ENCODE data around the gene SLC16A13.
"Not testable (repeated sequence)": the region's sequence is repeated elsewhere in the genome, so short reads cannot be mapped to it uniquely, and the experiment has no call there.

SLC16A13 gene

GRCh38 chr17:7046127-7046724 lies 10.4 kb downstream of the SLC16A13 start:
- no peak overlapping the region for H3K9ac ChIP-seq
- H3K4me2 ChIP-seq = peak overlapping the region; percentile 48
- no peaks in the 10 kb centered on the region for H3K27me3 ChIP-seq (ENCODE audit: insufficient read depth, low read depth)
- no peaks in the 10 kb centered on the region for H3K4me1 ChIP-seq (ENCODE audit: low read depth, poor library complexity, severe bottlenecking)
- no peak overlapping the region for H3K4me3 ChIP-seq (IDR thresholded peaks at IDR 0.05; ENCODE audit: insufficient read depth, low read depth, low read length)
- no peaks in the 10 kb centered on the region for H4K20me1 ChIP-seq (ENCODE audit: insufficient read depth)
- H3K36me3 ChIP-seq (ENCODE audit: insufficient read depth) = no peaks in the 10 kb centered on the region
- peak overlapping the region; percentile 44; the same call in 1 of the 2 replicates for H2AFZ ChIP-seq (ENCODE audit: low read depth)
- no peak for TF ChIP-seq CTCF (conservative IDR thresholded peaks at IDR 0.05; ENCODE audit: low read depth, low read length)
- H3K79me2 ChIP-seq (ENCODE audit: insufficient read depth, low read depth) = no peaks in the 10 kb centered on the region
- no peak overlapping the region for H3K27ac ChIP-seq

- Histone ChIP-seq H2AFZ (ENCODE audit: low read depth) (peak overlapping the region; percentile 49; the same call in 1 of the 2 replicates), H3K4me2 (peak overlapping the region; percentile 48)
- H3K4me1 ChIP-seq (ENCODE audit: low read depth, poor library complexity, severe bottlenecking); H4K20me1 ChIP-seq (ENCODE audit: insufficient read depth); H3K4me3 ChIP-seq (IDR thresholded peaks at IDR 0.05; ENCODE audit: insufficient read depth, low read depth, low read length); H3K27me3 ChIP-seq (ENCODE audit: insufficient read depth, low read depth); H3K36me3 ChIP-seq (ENCODE audit: insufficient read depth); H3K79me2 ChIP-seq (ENCODE audit: insufficient read depth, low read depth); H3K9ac ChIP-seq; H3K27ac ChIP-seq: not testable (repeated sequence)
Measured at GRCh38 chr17:7046725-7047397, 11.0 kb downstream of the SLC16A13 start.

GRCh38 chr17:7047566-7047965 lies 11.8 kb downstream of the SLC16A13 start:
- TF ChIP-seq CTCF (conservative IDR thresholded peaks at IDR 0.05; ENCODE audit: low read depth, low read length) = no peak
- Histone ChIP-seq H3K27ac (no peak overlapping the region), H3K4me3 (IDR thresholded peaks at IDR 0.05; ENCODE audit: insufficient read depth, low read depth, low read length) (no peak overlapping the region), H3K4me2 (no peak overlapping the region), H2AFZ (ENCODE audit: low read depth) (no peak overlapping the region), H3K9ac (no peak overlapping the region), H4K20me1 (ENCODE audit: insufficient read depth) (no peaks in the 10 kb centered on the region), H3K4me1 (ENCODE audit: low read depth, poor library complexity, severe bottlenecking) (no peaks in the 10 kb centered on the region), H3K79me2 (ENCODE audit: insufficient read depth, low read depth) (no peaks in the 10 kb centered on the region), H3K27me3 (ENCODE audit: insufficient read depth, low read depth) (no peaks in the 10 kb centered on the region), H3K36me3 (ENCODE audit: insufficient read depth) (no peaks in the 10 kb centered on the region)

- Histone ChIP-seq H3K4me2 (no peak overlapping the region), H3K36me3 (ENCODE audit: insufficient read depth) (no peaks in the 10 kb centered on the region), H3K9ac (no peak overlapping the region), H3K4me3 (IDR thresholded peaks at IDR 0.05; ENCODE audit: insufficient read depth, low read depth, low read length) (no peak overlapping the region), H4K20me1 (ENCODE audit: insufficient read depth) (no peaks in the 10 kb centered on the region), H3K27ac (no peak overlapping the region), H3K4me1 (ENCODE audit: low read depth, poor library complexity, severe bottlenecking) (no peaks in the 10 kb centered on the region), H2AFZ (ENCODE audit: low read depth) (no peak overlapping the region), H3K79me2 (ENCODE audit: insufficient read depth, low read depth) (no peaks in the 10 kb centered on the region), H3K27me3 (ENCODE audit: insufficient read depth, low read depth) (no peaks in the 10 kb centered on the region)
- TF ChIP-seq CTCF (conservative IDR thresholded peaks at IDR 0.05; ENCODE audit: low read depth, low read length) = no peak
Measured at GRCh38 chr17:7048968-7049367, 13.2 kb downstream of the SLC16A13 start.

GRCh38 chr17:7050583-7050982 lies 14.8 kb downstream of the SLC16A13 start:
- H3K4me2 ChIP-seq; H3K9ac ChIP-seq; H3K27me3 ChIP-seq (ENCODE audit: insufficient read depth, low read depth); H3K4me3 ChIP-seq (IDR thresholded peaks at IDR 0.05; ENCODE audit: insufficient read depth, low read depth, low read length); H3K4me1 ChIP-seq (ENCODE audit: low read depth, poor library complexity, severe bottlenecking); H2AFZ ChIP-seq (ENCODE audit: low read depth); H3K79me2 ChIP-seq (ENCODE audit: insufficient read depth, low read depth); H3K36me3 ChIP-seq (ENCODE audit: insufficient read depth); H3K27ac ChIP-seq; H4K20me1 ChIP-seq (ENCODE audit: insufficient read depth): not testable (repeated sequence)

Measured in KMS-11 (cell line).